NCI-H187 treated with DMSO at 0.1 percent for 48 hours (cell line): Measurements from ENCODE around the gene DOCK3.
"Not testable (repeated sequence)": the region's sequence is repeated elsewhere in the genome, so short reads cannot be mapped to it uniquely, and the experiment has no call there.

Source experiments
- DNase-seq: peaks from one replicate; lab custom pipeline; 2025; lab: John Stamatoyannopoulos, UW

Gene DOCK3

DNA sequence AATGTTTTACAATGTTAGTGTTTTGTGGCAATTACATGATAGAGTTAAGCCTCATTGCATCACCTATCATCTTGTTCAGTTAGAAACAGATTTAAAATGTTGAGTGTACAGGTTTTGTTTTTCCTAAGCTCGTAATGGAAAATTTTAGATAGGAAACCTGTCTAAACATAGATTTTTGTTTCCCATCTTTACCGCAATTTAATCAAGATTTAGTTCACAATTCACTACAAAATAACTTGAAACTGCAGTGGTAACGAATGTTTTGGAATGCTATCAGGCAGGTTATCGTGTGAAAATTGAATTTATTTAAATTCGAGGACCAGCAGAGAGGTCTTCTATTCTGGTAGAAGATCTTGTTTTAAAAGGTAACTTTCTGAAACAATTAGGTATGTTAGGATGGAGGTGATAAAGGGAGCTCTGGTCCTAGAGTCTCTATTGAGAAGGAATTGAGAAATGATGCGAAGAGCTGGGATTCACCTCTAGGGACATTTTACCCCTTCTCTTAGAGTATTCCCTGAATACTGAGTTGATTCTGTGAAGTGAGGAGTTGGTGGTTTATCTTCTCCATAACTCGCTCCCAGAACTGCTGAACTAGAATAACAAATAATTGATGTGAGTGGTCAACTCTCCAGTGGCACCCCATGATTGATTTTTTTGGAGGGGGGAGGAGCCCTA is 1.4 kb downstream of the DOCK3 start:
- no peak for DNase-seq

DNA sequence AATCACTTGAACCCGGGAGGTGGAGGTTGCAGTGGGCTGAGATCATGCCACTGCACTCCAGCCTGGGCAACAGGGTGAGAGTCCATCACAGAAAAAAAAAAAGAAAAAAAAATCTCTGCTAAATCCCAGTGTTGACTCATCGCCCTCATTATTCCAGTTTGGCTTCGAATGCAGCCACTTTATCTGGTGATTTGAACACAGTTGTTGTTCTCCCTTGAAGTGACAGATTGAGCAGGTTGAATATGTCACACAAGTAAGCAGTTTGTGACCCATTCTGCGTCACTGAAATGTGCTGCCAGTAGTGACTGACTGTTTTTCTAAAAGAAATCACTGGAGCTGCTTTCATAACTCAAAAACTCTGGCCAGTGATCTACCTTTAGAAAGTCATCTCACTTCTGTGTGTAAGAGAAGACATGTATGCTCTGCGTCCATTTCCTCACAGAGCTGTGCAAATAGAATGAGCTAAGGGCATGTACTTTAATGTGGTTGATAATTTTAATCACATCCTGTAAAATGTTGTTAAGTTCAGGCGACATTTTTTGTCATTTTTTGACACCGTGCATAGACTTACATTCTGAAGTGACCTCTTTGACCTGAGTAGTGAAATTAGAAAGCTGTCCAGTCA is 12.5 kb downstream of the DOCK3 start:
- no peak for DNase-seq

DNA sequence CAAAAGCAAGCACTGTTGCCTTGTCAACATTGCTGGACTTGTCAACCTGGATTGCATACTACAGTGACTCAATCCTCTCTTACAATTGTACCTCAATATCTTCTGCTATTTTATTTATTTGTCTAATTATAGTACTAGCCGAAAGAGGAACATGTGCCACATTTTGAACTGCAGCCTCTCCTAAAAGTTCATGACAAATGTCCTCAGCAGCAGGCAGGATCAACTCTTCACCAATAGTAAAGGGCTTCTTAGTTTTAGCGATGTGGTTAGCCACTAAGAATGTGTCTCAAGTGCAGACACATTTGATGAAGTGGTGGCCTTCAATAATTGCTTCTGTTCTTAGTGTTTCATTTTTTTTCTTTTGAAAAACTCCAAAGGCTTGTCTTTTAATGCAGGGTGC is 13.2 kb downstream of the DOCK3 start:
- no peak for DNase-seq

DNA sequence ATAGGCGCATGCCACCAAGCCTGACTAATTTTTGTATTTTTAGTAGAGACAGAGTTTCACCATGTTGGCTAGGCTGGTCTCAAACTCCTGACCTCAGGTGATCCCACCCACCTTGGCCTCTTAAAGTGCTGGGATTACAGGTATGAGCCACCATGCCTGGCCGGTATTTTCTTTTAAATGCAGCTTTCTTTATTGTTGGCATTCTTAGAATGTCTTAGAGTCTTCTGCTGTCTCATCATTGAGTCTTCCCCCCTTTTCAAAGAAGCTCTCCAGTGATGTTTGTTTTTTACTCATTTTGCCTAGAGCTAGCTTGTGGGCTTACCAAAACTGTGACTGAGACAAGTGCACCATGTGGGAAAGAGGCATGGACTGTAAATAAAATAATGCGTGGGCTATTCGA is 13.9 kb downstream of the DOCK3 start:
- DNase-seq, result not testable (repeated sequence)

DNA sequence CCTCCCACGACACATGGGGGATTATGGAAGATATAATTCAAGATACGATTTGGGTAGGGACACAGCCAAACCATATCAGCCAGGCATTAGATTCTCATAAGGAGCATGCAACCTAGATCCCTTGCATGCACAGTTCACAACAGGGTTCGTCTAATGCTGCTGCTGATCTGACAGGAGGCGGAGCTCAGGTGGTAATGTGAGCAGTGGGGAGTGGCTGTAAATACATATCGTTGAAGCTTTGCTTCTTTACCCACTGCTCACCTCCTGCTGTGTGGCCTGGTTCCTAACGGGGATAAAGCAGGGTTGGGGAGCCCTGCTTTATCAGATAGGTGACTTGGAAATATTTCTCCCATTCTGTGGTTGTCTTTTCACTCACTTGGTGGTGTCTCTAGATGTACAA is 14.8 kb downstream of the DOCK3 start:
- no peak for DNase-seq

DNA sequence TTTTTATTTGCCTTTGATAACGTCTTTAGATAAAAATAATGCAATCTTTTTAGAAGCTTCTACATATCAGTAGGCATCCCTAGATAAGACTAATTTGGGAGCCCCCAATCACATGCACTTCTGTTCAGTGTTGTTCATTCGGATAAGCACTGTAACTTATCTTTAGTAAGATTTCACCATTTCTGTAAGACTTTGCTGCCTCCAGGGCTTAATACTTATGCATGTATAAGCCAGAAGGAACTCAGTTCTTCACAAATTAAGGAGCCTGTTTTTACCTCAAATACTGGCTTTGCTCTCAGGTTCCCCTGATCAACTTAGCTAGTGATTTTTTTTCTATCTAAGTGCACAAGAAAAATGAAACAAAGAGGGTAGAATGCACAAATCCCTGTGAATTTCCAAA is 20.3 kb downstream of the DOCK3 start:
- no peak for DNase-seq

DNA sequence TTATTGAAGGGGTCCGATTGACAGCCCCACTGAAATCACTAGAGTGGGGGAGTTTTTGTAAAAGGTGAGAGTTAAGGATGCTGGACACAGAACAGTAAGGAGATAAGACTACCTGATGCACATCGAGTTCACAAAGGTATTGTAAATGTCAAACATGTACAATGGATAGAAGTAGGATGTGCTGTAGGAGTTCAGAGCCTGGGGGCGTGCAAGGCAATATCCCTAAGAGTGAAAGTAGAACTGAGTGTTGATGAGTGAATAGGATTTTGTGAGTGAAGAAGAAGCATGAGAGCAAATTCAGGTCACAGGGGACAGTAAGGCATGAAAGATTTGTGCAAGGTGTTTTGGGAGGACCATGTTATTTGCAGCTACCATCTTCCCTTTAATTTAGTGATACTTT is 21.5 kb downstream of the DOCK3 start:
- no peak for DNase-seq

DNA sequence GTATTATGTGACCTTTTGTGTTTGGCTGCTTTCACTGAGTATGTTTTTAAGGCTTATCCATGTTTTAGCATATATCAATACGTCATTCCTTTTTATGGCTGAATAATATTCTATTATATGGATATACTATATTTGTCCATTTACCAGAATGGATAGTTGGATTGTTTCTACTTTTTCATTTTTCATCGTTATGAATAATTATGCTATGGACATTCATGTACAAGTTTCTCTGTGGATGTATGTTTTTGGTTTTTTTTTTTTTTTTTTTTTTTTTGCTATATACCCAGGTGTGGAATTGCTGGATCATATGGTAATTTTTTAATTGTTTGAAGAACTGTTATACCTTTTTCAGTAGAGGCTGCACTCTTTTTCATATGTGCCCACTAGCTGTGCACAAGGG is 23.5 kb downstream of the DOCK3 start:
- DNase-seq, result no peak

DNA sequence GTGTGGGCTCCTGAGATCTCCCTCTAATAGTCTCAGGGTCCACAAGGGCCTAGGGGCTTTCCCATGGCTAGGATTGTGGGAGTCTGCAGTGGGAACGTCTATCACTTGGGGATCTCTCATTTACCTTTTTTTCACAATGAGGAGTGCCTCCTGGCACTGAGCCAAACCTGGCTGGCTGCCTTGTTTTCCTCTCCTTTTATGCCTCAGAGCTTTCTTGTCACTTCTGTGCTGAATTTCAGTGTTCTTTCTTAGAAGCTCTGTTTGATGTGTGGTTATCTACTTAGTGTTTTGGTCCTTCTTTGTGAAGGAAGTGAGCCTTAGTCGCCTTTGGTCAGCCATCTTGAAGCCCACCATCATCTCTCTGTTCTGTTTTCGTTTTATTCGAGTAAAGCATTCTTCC is 33.9 kb downstream of the DOCK3 start:
- DNase-seq, result no peak

DNA sequence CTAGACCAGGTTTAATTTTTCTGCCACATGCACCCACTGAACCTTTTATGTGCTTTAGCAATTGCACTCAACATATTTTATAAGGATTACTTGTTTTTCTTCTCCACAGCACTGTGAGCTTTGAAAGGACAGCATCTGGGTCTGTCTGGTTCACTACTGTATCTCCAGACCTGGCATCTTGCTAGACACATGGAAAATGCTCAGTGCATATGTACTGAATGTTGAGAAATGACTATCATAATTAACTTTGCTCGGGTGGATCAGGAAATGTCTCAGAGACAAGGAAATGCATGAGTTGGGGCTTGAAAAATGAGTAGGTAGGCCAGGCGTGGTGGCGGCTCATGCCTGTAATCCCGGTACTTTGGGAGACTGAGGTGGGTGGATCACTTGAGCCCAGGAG is 40.2 kb downstream of the DOCK3 start:
- no peak for DNase-seq

DNA sequence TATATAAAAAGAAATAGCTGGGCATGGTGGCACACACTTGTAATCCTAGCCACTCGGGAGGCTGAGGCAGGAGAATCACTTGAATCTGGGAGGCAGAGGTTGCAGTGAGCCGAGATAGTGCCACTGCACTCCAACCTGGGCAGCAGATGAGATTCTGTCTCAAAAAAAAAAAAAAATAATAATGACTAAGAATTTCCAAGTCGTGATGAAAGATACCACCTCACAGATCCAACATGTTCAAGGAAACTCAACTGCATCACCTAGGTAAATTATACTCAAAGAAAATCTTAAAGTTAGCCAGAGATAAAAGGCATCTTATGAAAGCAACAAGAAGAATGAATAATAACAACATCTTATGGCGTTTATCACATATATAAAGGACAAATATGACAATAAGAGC is 50.1 kb downstream of the DOCK3 start:
- no peak for DNase-seq

DNA sequence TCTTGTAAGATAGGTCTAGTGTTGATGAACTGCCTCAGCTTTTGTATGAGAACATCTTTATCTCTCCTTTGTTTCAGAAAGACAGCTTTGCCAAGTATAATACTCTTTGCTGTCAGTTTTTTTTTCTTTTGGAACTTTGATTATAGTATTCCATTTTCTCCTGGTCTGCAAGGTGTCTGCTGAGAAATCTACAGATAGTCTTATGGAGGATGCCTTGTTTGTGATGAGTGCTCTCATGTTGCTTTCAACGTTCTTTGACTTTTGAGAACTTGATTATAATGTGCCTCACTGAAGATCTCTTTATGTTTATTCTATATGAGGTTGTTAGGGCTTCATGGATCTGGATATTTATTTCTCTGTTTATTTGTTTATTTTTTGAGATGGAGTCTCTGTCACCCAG is 60.3 kb downstream of the DOCK3 start:
- no peak for DNase-seq

DNA sequence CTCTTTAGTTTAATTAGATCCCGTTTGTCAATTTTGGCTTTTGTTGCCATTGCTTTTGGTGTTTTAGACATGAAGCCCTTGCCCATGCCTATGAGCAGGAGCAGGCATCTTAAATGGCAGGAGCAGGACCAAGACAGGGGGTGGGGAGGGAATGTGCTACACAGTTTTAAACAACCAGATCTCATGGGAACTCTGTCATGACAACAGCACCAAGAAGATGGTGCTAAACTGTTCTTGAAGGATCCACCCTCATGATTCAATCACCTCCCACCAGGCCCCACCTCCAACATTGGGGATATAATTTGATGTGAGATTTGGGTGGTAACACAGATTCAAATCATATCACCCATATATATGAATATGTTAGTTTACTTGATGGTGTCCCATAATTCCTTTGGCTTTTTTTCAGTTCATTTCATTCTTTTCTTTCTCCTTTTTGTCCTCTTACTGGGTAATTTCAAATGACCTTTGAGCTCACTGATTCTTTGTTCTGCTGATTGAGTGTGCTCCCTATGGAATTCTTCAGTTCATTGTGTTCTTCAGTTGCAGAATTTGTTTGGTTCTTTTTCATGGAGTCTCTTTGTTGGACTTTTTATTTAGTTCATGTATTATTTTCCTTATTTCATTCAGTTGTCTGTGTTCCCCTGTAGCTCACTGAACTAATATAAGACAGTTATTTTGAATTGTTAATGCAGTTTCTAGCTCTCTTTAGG is 62.6 kb downstream of the DOCK3 start:
- DNase-seq, result no peak

DNA sequence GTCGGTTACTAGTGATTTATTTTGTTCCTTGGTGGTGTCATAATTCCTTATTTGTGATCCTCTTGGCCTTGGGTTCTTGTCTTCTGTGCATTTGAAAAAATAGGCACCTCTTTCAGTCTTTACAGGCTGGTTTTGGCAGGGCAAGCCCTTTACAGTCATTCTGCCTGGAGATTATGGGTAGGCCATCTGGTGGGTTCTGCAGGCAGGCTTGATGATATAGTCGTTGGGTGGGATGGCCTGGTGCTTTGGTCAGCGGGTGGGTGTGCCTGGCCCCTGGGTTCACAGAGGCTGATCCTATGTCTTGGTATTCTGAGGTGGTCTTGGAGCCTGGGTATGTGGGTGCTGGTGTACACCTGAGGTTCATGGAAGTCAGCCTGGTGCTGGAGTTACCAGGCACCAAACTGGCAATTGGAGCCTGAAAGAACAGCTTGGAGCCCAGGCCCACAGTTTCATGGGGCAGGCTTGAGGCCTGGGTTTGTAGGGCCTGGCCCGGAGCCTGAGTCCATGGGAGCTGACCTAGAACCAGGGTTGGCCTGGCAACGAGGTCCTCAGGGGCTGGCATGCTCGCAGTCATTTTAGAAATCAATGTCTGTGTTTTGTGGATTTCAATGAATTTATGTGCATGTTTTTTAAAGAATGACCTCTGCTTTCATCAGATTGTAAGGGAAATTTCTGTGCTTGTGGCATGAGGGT is 63.3 kb downstream of the DOCK3 start:
- no peak for DNase-seq

DNA sequence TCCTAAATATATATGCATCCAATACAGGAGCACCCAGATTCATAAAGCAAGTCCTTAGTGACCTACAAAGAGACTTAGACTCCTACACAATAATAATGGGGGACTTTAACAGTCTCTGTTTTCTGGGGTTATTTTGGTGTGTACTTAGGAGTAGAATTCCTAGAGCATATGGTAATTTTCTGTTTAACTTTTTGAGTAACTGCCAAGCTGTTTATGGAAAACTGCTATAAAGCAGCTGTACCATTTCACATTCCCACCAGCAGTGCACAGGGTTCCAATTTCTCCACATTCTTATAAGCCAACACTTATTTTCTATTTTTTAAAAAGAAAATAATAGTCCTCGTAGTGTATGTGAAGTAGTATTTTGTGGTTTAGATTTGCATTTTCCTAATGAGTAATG is 68.9 kb downstream of the DOCK3 start:
- DNase-seq, result no peak

DNA sequence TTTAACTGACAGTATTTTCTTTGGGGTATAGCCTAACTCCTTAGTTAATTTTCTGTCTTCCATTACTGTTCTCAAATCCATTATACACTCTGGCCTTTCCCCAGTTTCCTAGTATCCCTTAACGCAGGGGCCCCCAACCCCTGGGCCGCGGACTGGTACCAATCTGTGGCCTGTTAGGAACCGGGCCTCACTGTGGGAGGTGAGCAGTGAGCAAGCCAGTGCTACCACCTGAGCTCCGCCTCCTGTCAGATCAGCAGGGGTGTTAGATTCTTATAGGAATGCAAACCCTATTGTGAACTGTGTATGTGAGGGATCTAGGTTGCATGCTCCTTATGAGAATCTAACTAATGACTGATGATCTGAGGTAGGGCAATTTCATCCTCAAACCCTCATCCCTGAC is 75.1 kb downstream of the DOCK3 start:
- no peak for DNase-seq

DNA sequence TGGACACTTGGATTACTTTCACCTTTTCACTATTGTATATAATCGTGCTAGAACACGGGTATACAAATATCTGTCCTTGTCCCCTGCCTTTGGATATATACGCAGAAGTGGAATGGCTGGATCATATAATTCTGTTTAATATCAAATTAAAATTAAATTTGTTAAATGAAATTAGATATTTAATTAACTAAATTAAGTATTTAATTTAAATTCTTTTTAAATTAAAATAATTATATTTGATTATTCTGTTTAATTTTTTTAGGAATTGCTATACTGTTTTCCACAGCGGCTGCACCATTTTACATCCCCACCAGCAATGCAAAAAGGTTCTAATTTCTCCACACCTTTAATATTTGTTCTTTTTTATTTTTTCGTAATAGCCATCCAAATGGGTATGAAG is 84.3 kb downstream of the DOCK3 start:
- DNase-seq, result no peak

DNA sequence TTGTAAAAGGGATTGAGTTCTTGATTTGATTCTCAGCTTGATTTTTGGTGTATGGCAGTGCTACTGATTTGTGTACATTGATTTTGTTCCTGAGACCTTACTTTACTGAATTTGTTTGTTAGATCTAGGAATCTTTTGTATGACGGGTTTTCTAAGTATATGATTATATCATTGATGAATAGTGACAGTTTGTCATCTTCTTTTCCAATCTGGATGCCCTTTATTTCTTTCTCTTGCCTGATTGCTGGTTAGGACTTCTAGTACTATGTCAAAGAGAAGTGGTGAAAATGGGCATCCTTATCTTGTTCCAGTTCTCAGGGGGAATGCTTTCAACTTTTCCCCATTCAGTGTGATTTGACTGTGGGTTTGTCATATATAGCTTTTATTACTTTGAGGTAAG is 103.0 kb downstream of the DOCK3 start:
- DNase-seq, result no peak

DNA sequence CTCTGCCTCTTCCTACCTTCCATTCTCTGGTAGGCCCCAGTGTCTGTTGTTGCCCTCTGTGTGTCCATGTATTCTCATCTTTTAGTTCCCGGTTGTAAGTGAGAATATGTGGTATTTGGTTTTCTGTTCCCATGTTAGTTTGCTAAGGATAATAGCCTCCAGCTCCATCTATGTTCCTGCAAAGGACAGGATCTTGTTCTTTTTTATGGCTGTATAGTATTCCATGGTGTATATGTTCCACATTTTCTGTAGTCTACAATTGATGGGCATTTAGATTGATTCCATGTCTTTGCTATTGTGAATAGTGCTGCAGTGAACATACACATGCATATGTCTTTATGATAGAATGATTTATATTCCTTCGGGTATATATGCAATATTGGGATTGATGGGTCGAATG is 107.0 kb downstream of the DOCK3 start:
- DNase-seq, result not testable (repeated sequence)

DNA sequence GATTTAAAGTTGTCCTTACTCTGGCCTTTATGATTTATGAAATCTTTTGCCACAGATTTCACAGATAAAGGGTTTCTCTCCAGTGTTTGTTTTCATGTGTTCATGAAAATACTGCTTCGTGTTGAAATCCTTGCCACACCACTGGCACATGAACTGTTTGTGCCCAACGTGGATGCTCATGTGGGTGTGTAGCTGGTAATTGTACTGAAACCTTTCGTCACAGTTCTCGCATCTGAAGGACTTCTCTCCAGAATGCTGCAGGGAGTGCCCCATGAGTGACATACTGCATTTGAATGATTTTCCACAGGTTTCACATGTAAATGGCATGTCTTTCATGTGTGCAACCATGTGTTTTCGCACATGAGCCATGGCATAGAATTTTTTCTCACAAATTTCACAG is 111.9 kb downstream of the DOCK3 start:
- no peak for DNase-seq

DNA sequence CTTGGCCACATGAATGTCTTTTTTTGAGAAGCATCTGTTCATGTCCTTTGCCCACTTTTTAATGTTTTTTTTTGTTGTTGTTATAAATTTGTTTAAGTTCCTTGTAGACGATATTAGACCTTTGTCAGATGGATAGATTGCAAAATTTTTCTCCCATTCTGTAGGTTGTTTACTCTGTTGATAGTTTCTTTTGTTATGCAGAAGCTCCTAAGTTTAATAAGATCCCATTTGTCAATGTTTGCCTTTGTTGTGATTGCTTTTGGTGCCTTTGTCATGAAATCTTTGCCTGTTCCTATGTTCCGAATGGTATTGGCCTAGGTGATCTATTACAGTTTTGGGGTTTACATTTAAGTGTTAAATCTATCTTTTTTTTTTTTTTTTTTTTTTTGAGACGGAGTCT is 116.2 kb downstream of the DOCK3 start:
- not testable (repeated sequence) for DNase-seq

DNA sequence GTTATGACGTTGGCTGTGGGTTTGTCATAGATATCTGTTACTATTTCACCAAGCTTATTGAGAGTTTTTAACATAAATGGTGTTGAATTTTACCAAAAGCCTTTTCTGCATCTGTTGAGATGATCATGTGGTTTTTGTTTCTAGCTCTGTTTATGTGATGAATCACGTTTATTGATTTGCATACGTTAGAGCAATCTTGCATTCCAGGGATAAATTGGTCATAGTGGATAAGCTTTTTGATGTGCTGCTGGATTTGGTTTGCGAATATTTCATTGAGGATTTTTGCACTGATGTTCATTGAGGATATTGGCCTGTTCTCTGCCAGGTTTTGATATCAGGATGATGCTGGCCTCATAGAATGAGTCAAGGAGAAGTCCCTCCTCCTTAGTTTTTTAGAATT is 117.8 kb downstream of the DOCK3 start:
- no peak for DNase-seq

DNA sequence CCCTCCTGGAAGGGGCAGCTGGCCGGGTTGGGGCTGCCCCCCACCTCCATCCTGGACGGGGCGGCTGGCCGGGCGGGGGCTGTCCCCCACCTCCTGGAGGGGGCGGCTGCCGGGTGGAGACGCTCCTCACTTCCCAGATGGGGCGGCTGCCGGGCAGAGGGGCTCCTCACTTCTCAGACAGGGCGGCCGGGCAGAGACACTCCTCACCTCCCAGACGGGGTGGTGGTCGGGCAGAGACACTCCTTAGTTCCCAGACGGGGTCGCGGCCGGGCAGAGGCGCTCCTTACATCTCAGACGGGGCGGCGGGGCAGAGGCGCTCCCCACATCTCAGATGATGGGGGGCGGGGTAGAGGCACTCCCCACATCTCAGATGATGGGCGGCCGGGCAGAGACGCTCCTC is 129.1 kb downstream of the DOCK3 start:
- not testable (repeated sequence) for DNase-seq
